Muscle layer of duodenum (tissue), 2 donors: ENCODE measurements around the gene CDH8.
"Not testable (repeated sequence)": the region's sequence is repeated elsewhere in the genome, so short reads cannot be mapped to it uniquely, and the experiment has no call there.

ENCODE experiments used
- H3K27ac ChIP-seq: one replicate; pipeline ENCODE4 v1.7.0; 2013; ENCODE audit warnings: mild to moderate bottlenecking, low read length
- H3K27me3 ChIP-seq: one replicate; pipeline ENCODE4 v1.7.0; 2013; ENCODE audit warnings: low read depth, mild to moderate bottlenecking, control low read depth, low read length
- H3K36me3 ChIP-seq, 2 donors: one replicate each; pipeline ENCODE4 v1.7.0; 2013; ENCODE audit warnings: low read length in 2 of 2, control low read depth in 1 of 2, mild to moderate bottlenecking in 1 of 2; ENCODE audit not compliant: insufficient read depth in 2 of 2, control insufficient read depth in 1 of 2
- H3K4me1 ChIP-seq, 2 donors: one replicate each; pipeline ENCODE4 v1.7.0; 2013; ENCODE audit warnings: low read length in 2 of 2, mild to moderate bottlenecking in 2 of 2, control low read depth in 1 of 2, moderate library complexity in 1 of 2; ENCODE audit not compliant: insufficient read depth in 2 of 2, control insufficient read depth in 1 of 2
- H3K4me3 ChIP-seq, 2 donors: one replicate each; pipeline ENCODE4 v1.7.0; 2013; ENCODE audit warnings: low read length in 2 of 2, low read depth in 1 of 2, mild to moderate bottlenecking in 1 of 2
- H3K9me3 ChIP-seq, 2 donors: one replicate each; pipeline ENCODE4 v1.7.0; 2013; ENCODE audit warnings: low read length in 2 of 2, control low read depth in 1 of 2, mild to moderate bottlenecking in 1 of 2; ENCODE audit not compliant: control insufficient read depth in 1 of 2
- donor health status: healthy.

The CDH8 gene

GRCh38 chr16:61934601-61935000, 101.6 kb downstream of the CDH8 start:
- Histone ChIP-seq H3K4me3 (no peak overlapping the region), H3K9me3 (no peaks in the 10 kb centered on the region), H3K4me1 (no peaks in the 10 kb centered on the region), H3K27ac (no peak overlapping the region), H3K36me3 (no peaks in the 10 kb centered on the region), H3K27me3 (no peaks in the 10 kb centered on the region)

- H3K27me3 ChIP-seq: no peaks in the 10 kb centered on the region
- no peaks in the 10 kb centered on the region for H3K4me1 ChIP-seq
- no peak overlapping the region for H3K27ac ChIP-seq
- H3K9me3 ChIP-seq: no peaks in the 10 kb centered on the region
- H3K4me3 ChIP-seq: no peak overlapping the region
- H3K36me3 ChIP-seq: no peaks in the 10 kb centered on the region
These were observed 106.5 kb downstream of the CDH8 start for GRCh38 chr16:61929776-61930175.

- no peaks in the 10 kb centered on the region for H3K27me3 ChIP-seq
- no peak overlapping the region for H3K4me3 ChIP-seq
- H3K9me3 ChIP-seq: no peaks in the 10 kb centered on the region
- no peaks in the 10 kb centered on the region for H3K4me1 ChIP-seq
- no peak overlapping the region for H3K27ac ChIP-seq
- H3K36me3 ChIP-seq: no peaks in the 10 kb centered on the region
These were observed 109.5 kb downstream of the CDH8 start for GRCh38 chr16:61926766-61927165.

GRCh38 chr16:61923629-61924028, 112.6 kb downstream of the CDH8 start:
- Histone ChIP-seq H3K4me3 (no peak overlapping the region), H3K4me1 (no peaks in the 10 kb centered on the region), H3K9me3 (no peaks in the 10 kb centered on the region), H3K27ac (no peak overlapping the region), H3K36me3 (no peaks in the 10 kb centered on the region), H3K27me3 (no peaks in the 10 kb centered on the region)

GRCh38 chr16:61921373-61921772, 114.9 kb downstream of the CDH8 start:
- Histone ChIP-seq H3K4me1 (no peaks in the 10 kb centered on the region), H3K36me3 (no peaks in the 10 kb centered on the region), H3K27me3 (no peaks in the 10 kb centered on the region), H3K27ac (no peak overlapping the region), H3K9me3 (no peaks in the 10 kb centered on the region), H3K4me3 (no peak overlapping the region)

GRCh38 chr16:61917865-61918826, 118.1 kb downstream of the CDH8 start:
- not testable (repeated sequence) for H3K9me3 ChIP-seq, H3K4me3 ChIP-seq, H3K27ac ChIP-seq

GRCh38 chr16:61915569-61915968, 120.7 kb downstream of the CDH8 start:
- Histone ChIP-seq H3K27ac (no peak overlapping the region), H3K4me1 (no peaks in the 10 kb centered on the region)

More at GRCh38 chr16:61917865-61918826, 118.1 kb downstream of the CDH8 start:
- H3K27me3 ChIP-seq, H3K4me1 ChIP-seq, H3K36me3 ChIP-seq: not testable (repeated sequence)

GRCh38 chr16:61909074-61909473, 127.2 kb downstream of the CDH8 start:
- H3K4me3 ChIP-seq: no peak overlapping the region
- H3K27ac ChIP-seq: no peak overlapping the region
- no peaks in the 10 kb centered on the region for H3K4me1 ChIP-seq
- H3K36me3 ChIP-seq: no peaks in the 10 kb centered on the region
- H3K9me3 ChIP-seq: no peaks in the 10 kb centered on the region
- H3K27me3 ChIP-seq: no peaks in the 10 kb centered on the region

More at GRCh38 chr16:61915569-61915968, 120.7 kb downstream of the CDH8 start:
- Histone ChIP-seq H3K4me3 (no peak overlapping the region), H3K36me3 (no peaks in the 10 kb centered on the region), H3K9me3 (no peaks in the 10 kb centered on the region), H3K27me3 (no peaks in the 10 kb centered on the region)

GRCh38 chr16:61908426-61908825, 127.8 kb downstream of the CDH8 start:
- H3K4me1 ChIP-seq: no peaks in the 10 kb centered on the region
- no peak overlapping the region for H3K27ac ChIP-seq

GRCh38 chr16:61901689-61902088, 134.5 kb downstream of the CDH8 start:
- no peak overlapping the region for H3K27ac ChIP-seq
- no peak overlapping the region for H3K4me3 ChIP-seq
- no peaks in the 10 kb centered on the region for H3K9me3 ChIP-seq
- H3K4me1 ChIP-seq: no peaks in the 10 kb centered on the region
- H3K27me3 ChIP-seq: no peaks in the 10 kb centered on the region
- no peaks in the 10 kb centered on the region for H3K36me3 ChIP-seq

More at GRCh38 chr16:61908426-61908825, 127.8 kb downstream of the CDH8 start:
- no peaks in the 10 kb centered on the region for H3K9me3 ChIP-seq
- H3K27me3 ChIP-seq: no peaks in the 10 kb centered on the region
- no peak overlapping the region for H3K4me3 ChIP-seq
- no peaks in the 10 kb centered on the region for H3K36me3 ChIP-seq

- no peaks in the 10 kb centered on the region for H3K4me1 ChIP-seq
- no peaks in the 10 kb centered on the region for H3K9me3 ChIP-seq
- no peaks in the 10 kb centered on the region for H3K27me3 ChIP-seq
- H3K27ac ChIP-seq: no peak overlapping the region
- H3K4me3 ChIP-seq: no peak overlapping the region
- no peaks in the 10 kb centered on the region for H3K36me3 ChIP-seq
These were observed 135.8 kb downstream of the CDH8 start for GRCh38 chr16:61900482-61900881.

- Histone ChIP-seq H3K4me3 (no peak overlapping the region), H3K4me1 (no peaks in the 10 kb centered on the region), H3K9me3 (no peaks in the 10 kb centered on the region), H3K27me3 (no peaks in the 10 kb centered on the region), H3K36me3 (no peaks in the 10 kb centered on the region), H3K27ac (no peak overlapping the region)
These were observed 138.6 kb downstream of the CDH8 start for GRCh38 chr16:61897657-61898056.
